Mammary epithelial cell (primary cell): Measurements from ENCODE around the gene HINT1.

ENCODE experiments used
- EZH2 ChIP-seq: IDR thresholded peaks from 2 replicates; pipeline ENCODE4 v1.6.1; 2012; ENCODE audit warnings: low read length, inconsistent platforms, borderline replicate concordance
- TF ChIP-seq, protein P1 (sequence below), 2 donors: IDR thresholded peaks in 1 of 2; conservative IDR thresholded peaks in 1 of 2; 2 replicates each; pipeline ENCODE4 v1.5.1; 2011 to 2012; ENCODE audit warnings: inconsistent platforms in 2 of 2, low read length in 2 of 2, mild to moderate bottlenecking in 2 of 2, control low read depth in 1 of 2, low read depth in 1 of 2; ENCODE audit not compliant: insufficient read depth in 1 of 2; ENCODE audit errors: extremely low read depth in 1 of 2

DNA sequence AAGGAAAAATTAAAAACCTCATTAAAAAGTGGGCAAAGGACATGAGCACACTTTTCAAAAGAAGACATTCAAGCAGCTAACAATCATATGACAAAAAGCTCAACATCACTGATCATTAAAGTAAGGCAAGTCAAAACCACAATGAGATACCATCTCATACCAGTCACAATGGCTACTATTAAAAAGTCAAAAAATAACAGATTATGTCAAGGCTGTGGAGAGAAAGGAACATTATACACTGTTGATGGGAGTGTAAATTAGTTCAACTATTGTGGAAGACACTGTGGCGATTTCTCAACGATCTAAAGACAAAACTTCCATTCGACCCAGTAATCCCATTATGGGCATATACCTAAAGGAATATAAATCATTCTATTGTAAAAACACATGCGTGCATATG is 35.8 kb downstream of the HINT1 start:
- TF ChIP-seq, protein P1, sequence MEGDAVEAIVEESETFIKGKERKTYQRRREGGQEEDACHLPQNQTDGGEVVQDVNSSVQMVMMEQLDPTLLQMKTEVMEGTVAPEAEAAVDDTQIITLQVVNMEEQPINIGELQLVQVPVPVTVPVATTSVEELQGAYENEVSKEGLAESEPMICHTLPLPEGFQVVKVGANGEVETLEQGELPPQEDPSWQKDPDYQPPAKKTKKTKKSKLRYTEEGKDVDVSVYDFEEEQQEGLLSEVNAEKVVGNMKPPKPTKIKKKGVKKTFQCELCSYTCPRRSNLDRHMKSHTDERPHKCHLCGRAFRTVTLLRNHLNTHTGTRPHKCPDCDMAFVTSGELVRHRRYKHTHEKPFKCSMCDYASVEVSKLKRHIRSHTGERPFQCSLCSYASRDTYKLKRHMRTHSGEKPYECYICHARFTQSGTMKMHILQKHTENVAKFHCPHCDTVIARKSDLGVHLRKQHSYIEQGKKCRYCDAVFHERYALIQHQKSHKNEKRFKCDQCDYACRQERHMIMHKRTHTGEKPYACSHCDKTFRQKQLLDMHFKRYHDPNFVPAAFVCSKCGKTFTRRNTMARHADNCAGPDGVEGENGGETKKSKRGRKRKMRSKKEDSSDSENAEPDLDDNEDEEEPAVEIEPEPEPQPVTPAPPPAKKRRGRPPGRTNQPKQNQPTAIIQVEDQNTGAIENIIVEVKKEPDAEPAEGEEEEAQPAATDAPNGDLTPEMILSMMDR (conservative IDR thresholded peaks at IDR 0.05 in 1 of 2, IDR thresholded peaks at IDR 0.05 in 1 of 2; ENCODE audit: extremely low read depth in 1 of 2, insufficient read depth in 1 of 2, low read depth in 1 of 2, low read length in 2 of 2): no peak
- no peak for TF ChIP-seq EZH2
